ENCODE results near the gene SLC41A1.
"Not testable (repeated sequence)": the region's sequence is repeated elsewhere in the genome, so short reads cannot be mapped to it uniquely, and the experiment has no call there.

The SLC41A1 gene

DNA sequence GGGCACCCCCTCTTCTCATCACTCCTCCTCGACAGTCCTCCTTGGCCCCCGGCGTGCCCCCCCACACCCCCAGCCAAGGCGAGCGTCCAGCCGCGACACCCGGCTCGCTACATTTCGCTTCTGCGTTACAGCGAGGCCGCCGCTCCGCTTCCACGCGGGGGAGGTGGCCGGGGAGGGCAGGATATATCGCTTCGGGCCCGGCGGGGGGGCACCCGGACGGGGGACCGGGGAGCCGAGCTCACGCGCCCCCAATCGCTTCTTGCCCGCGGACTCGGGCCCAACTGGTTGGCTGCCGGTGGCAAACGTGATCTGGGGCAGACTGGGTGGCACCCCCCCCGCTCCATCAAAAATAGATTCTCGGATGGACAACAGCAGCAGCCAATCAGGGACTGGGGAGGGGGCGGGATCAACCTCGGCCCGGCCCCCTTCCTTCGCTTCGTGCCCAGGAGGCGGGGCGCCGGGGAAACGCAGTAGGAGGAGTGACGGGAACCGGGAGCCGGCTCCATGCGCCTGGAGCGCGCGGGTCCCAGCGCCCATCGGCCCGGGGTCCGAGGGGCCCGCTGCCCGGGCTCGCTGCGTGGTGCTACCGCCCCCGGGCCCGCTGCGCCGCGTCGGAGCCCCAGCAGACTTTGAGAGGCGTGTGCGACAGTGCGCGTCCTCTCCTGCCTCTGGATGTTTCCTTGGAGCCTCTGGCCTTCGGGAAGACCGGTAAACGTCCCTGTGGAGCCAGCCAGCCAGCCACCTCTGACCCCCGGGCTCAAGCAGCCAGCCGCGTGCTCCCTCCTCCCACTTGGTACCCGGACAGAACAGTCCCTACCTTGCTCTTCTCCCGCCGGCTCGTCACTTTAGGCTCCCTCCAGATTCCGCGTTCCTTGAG is at the start of gene SLC41A1:
TSS of gene SLC41A1 (minus strand) at position 321 of the 877 bp plus-strand sequence. CDS start 2,757 bp downstream, outside the sequence.
- DNase-seq: peak; percentile 58

- DNase-seq: no peak
Measured at GRCh38 chr1:205861540-205861939, 48.5 kb upstream of the SLC41A1 start.

- no peak for DNase-seq
Measured at GRCh38 chr1:205858141-205858961, 45.4 kb upstream of the SLC41A1 start.

GRCh38 chr1:205857501-205857900 is 44.5 kb upstream of the SLC41A1 start:
- DNase-seq: not testable (repeated sequence)

DNA sequence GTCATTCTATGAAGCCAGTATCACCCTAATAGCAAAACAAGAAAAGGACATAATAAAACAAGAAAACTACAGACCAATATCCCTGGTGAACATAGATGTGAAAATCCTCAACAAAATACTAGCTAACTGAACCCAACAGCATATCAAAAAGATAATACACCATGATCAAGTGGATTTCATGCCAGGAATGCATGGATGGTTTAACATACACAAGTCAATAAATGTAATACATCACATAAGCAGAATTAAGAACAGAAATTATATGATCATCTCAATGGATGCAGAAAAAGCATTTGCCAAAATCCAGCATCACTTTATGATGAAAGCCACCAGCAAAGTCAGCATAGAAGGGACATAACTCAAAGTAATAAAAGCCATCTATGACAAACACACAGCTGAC is 43.4 kb upstream of the SLC41A1 start:
- no peak for DNase-seq

GRCh38 chr1:205852969-205853368 is 40.0 kb upstream of the SLC41A1 start:
- DNase-seq: no peak

GRCh38 chr1:205851993-205852392 is 39.0 kb upstream of the SLC41A1 start:
- no peak for DNase-seq

GRCh38 chr1:205849619-205850355 is 36.8 kb upstream of the SLC41A1 start, which contains the start of gene PM20D1:
PM20D1 (minus strand) TSS chr1:205850132; CDS start chr1:205850072, 60 bp downstream.
- no peak for DNase-seq

DNA sequence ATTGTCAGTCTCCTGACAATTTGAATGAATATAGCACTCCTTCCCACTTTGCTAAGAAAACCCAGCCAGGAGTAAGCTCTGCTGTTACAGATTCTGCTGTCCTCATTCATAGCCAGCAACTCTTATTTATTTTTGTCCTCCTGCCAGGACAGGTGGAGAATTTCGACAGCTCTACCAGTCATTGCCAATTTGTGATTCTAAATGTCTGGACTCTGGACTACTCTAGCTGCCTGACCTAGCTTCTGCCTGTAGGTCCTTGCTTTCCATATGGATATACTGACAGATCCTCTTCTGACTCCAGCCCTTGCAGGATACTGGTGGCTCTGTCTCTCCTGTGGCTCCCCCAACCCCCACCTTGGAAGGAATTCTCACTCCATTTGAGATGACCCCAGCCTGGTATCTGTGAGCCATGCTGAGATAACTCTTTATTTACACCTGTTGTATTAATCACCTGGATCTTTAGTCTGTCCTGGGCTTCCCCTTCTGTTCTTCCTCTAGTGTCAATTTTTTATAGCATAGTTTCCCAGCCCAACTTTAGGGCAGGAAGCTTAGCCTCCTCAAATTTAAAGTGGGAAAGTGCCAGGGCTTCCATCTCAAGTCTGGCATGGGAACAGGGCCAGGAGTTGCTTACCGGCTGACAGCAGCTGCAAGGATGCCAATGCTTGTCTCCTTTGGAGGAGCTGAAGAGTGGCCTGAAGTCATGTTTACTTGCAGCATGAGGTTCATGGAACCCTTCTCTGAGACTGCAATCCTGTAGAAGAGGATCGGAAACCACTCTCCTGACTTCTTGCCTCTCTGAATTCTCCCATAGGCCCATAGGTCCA is 30.2 kb upstream of the SLC41A1 start:
- no peak for DNase-seq

- DNase-seq: no peak
Measured at GRCh38 chr1:205842229-205842628, 29.2 kb upstream of the SLC41A1 start.

DNA sequence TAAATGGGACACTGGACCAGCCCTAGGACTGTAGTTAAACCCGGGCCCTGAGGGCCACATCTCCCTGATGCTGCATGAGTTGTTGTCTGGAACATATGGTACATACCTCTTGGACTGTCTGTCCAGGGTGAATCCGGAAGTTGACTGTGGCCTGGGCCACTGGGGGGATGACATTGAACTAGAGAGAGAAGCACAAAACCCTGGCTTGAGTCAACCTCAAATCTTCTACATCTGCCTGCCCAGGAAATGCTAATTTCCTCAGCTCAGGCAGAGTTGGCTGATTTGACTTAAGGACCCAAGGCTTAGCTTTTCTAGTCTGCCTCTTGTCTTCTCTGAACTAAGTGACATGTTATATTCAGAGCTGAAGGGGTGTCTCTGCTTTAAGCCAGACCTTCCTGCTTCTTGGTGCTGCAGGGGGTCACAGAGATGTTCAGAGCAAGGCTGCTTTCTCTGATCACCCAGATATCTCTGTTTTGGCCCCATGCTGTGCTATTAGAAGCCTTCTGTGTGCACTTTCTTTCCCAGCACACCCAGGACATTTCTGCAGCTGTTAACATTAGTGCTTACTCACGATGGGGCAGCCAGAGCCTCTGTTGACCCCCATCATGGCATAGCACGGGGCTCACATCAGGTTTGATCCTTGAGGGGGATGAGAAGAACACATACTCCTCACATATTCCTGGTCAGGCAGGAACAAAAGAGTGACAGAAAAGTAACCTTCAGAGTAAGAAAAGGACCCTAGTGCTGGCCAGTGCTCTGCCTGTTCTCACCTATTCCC is 27.3 kb upstream of the SLC41A1 start:
- no peak for DNase-seq

- no peak for DNase-seq
Measured at GRCh38 chr1:205837382-205837970, 24.5 kb upstream of the SLC41A1 start.

- no peak for DNase-seq
Measured at GRCh38 chr1:205834751-205835150, 21.8 kb upstream of the SLC41A1 start.

DNA sequence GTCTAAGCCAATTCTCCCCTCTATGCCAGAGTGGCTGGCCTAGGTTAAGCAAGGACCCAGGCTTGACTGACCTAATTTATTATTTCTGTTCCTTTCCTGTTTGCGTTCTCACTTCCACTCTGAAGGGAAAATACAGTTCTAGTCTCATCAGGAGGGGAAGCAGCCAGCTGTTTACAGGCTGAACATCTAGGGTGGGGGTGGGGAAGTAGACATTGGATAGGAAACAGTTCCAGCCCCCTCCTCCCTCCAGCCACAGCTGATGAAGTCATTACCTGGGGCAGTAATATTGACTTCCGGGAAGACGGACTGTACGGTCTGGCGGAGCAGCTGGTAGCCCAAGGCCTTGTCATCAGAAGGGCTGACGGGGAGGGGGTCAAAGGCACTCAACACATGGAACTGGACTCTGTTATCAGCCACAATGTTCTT is 19.3 kb upstream of the SLC41A1 start:
- no peak for DNase-seq

- DNase-seq: no peak
Measured at GRCh38 chr1:205827623-205828022, 14.6 kb upstream of the SLC41A1 start.

- no peak for DNase-seq
Measured at GRCh38 chr1:205826995-205827394, 14.0 kb upstream of the SLC41A1 start.

DNA sequence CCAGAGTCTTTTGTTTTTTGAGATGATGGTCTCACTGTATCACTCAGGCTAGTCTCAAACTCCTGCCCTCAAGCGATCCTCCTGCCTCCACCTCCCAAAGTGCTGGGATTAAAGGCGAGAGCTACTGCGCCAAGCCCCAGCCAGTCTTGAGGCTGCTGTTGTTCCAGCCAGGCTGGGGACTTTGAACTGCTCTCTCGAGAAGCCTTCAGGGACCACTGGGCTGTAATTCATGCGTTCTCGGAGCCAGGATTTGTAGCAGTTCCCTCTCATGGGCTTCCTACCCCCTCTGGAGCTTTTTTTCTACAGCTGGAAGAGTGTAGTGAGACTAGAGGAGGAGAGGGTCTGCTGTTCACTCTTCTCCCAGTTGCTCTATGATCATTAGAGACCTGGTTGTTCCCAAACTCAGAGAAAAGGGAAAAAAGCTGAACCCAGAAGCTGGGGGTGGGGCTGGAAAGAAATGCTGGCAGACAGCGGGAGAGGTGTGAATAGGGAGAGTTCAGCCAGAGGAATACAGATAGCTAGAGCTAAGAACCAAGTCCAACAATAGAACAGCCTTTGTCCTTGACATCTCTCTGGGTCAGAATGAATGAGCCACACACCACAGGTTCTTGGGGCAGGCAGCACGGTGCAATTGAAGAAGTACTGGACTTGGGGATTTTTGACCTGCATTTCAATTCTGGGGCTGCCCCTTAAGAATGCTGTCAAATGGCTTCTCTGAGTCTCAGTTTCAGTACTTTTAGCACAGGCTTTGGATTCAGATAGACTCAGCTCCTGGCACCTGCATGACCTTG is 13.2 kb upstream of the SLC41A1 start:
- DNase-seq: no peak

- DNase-seq: no peak
Measured at GRCh38 chr1:205824180-205824579, 11.2 kb upstream of the SLC41A1 start.

DNA sequence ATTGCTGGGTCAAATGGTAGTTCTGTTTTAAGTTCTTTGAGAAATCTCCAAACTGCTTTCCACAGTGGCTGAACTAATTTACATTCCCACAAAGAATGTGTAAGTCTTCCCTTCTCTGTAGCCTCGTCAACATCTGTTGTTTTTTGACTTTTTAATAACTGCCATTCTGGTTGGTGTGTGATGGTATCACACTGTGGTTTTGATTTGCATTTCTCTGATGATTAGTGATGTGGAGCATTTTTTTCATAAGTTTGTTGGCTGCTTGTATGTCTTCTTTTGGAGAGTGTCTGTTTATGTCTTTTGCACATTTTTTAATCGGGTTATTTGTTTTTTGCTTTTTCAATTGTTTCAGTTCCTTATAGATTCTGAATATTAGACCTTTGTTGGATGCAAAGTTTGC is 10.3 kb upstream of the SLC41A1 start:
- DNase-seq: not testable (repeated sequence)

GRCh38 chr1:205822397-205822796 is 9.4 kb upstream of the SLC41A1 start:
- no peak for DNase-seq
